Suprapubic skin (tissue), 4 donors: Measurements from ENCODE around the gene NOP14. TPM values are rescaled to one million over a fixed set of nuclear protein-coding genes. Genes with fewer than 3 reads are reported as not detected.
A peak's percentile ranks its signal among the peaks of the same experiment; 100 is the strongest.

Experiments
- DNase-seq, 2 donors: peaks; one replicate each; pipeline ENCODE4 v3.0.0-alpha.2; 2019; ENCODE audit warnings: low spot score in 2 of 2
- H3K27ac ChIP-seq: fragments of 200-600 bp; sonication (generic); one replicate; pipeline ENCODE4 v1.5.1; 2019
- H3K27me3 ChIP-seq: fragments of 200-600 bp; sonication (generic); one replicate; pipeline ENCODE4 v1.5.1; 2019
- H3K36me3 ChIP-seq: fragments of 200-600 bp; sonication (generic); one replicate; pipeline ENCODE4 v1.5.1; 2019
- H3K4me1 ChIP-seq: fragments of 200-600 bp; sonication (generic); one replicate; pipeline ENCODE4 v1.5.1; 2019
- H3K4me3 ChIP-seq: fragments of 200-600 bp; sonication (generic); one replicate; pipeline ENCODE4 v1.5.1; 2019; ENCODE audit warnings: mild to moderate bottlenecking
- H3K9me3 ChIP-seq: fragments of 200-600 bp; sonication (generic); one replicate; pipeline ENCODE4 v1.5.1; 2019
- CTCF ChIP-seq, 2 donors: fragments of 200-600 bp in 1 of 2; fragments of 450-650 bp in 1 of 2; sonication (generic) in 1 of 2; IDR thresholded peaks; one replicate each; pipeline ENCODE4 v1.5.1; 2016 to 2019; ENCODE audit warnings: antibody characterized with exemption in 2 of 2, mild to moderate bottlenecking in 1 of 2, moderate library complexity in 1 of 2
- EP300 ChIP-seq: sonication (generic); formaldehyde crosslinking; IDR thresholded peaks from one replicate; pipeline ENCODE4 v1.6.1; 2017; ENCODE audit warnings: antibody characterized with exemption
- POLR2A ChIP-seq, 2 donors: fragments of 450-650 bp; IDR thresholded peaks; one replicate each; pipeline ENCODE4 v1.6.1; 2017; ENCODE audit warnings: antibody characterized with exemption in 2 of 2, mild to moderate bottlenecking in 2 of 2, moderate library complexity in 2 of 2
- POLR2AphosphoS5 ChIP-seq, 3 donors: sonication (generic); formaldehyde crosslinking; IDR thresholded peaks; one replicate each; pipeline ENCODE4 v1.6.1; 2017; ENCODE audit warnings: antibody characterized with exemption in 3 of 3
- WGBS: methylation state at CpG from one replicate; pipeline ENCODE4 v1.1.5; 2018; 5-methylcytosine and 5-hydroxymethylcytosine counted together
- total RNA-seq, 4 donors: library from RNA; depleted of rRNA; stranded (reverse); fragments of >200 nt; gene quantifications; one replicate each; pipeline ENCODE4 v1.1.0, GENCODE V29; 2016

The NOP14 gene
- total RNA-seq, 4 donors from 2014 or later = 23.4 to 30.8 (median 27.1) TPM

DNA sequence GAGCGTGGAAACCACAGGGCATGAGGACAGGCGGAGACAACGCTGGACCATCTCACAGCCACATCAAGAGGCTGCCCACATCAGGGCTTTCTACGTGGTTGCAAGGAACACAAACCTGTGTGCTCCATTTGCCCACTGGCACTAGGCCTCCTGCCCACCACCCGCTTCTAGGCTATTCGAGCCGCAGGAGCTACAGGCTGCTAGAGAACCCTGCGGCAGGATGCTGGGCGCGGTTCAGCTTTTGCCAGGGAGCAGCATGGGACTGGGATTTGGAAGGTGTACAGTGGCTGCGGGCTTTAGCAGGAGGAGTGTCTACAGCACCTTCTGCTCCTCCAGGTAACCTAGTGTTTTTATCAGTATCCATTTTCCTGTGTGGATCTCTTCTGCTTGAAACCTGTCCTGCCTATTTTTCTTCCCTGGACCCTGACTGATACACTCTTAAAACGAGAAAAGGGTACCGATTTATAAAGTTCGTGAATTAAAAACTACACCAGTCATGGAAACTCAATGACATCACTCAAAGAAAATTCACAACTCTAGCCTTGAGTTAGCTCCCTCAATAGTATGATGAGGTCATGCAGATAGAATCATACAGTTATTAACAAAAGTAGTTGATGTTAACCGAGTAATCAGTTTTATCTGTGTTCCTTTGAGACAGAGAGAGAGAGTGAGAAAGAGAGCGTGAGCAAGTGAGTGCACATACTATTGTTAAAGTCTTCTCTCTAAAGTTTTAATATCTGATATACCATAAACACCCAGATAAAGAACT is 12.8 kb downstream of the NOP14 start:
- Histone ChIP-seq H3K36me3 (peaks cover 100% of the 10 kb centered on the region), H3K4me1 (peaks cover 7% of the 10 kb centered on the region), H3K4me3 (no peak overlapping the region), H3K27ac (no peak overlapping the region), H3K27me3 (no peaks in the 10 kb centered on the region), H3K9me3 (no peaks in the 10 kb centered on the region)
- TF ChIP-seq CTCF (IDR thresholded peaks at IDR 0.05) = no peak
- TF ChIP-seq EP300 = no peak
- no peak for TF ChIP-seq POLR2A (IDR thresholded peaks at IDR 0.05)
- no peak for TF ChIP-seq POLR2AphosphoS5 (IDR thresholded peaks at IDR 0.05)
- WGBS = 89% methylated on average over 16 of the region's 16 CpGs
- DNase-seq = no peak

DNA sequence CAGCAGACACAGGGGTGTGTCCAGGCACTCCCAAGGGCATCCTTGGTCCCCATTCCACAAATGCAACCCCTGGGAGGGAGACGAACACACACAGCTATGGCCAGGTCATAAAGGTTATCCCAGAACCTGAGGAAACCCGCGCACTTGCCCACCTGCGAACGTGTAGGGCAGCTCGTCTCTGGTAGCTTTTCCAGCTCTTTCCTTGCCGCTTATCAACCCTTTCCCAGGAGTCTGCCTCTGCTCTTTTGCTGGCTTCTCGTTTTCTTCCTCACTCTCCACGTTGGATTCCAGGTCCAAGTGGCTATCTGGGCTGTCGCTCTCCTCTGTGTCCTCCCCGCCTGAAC is 13.5 kb downstream of the NOP14 start:
- no peak overlapping the region for H3K4me3 ChIP-seq
- TF ChIP-seq EP300 (no peak), POLR2AphosphoS5 (IDR thresholded peaks at IDR 0.05) (no peak), CTCF (IDR thresholded peaks at IDR 0.05) (no peak), POLR2A (IDR thresholded peaks at IDR 0.05) (no peak)
- no peak for DNase-seq
- no peak overlapping the region for H3K27ac ChIP-seq
- H3K4me1 ChIP-seq = peaks cover 7% of the 10 kb centered on the region
- H3K27me3 ChIP-seq = no peaks in the 10 kb centered on the region
- 93% methylated on average over 10 of the region's 11 CpGs for WGBS
- H3K36me3 ChIP-seq = peaks cover 100% of the 10 kb centered on the region
- H3K9me3 ChIP-seq = no peaks in the 10 kb centered on the region

DNA sequence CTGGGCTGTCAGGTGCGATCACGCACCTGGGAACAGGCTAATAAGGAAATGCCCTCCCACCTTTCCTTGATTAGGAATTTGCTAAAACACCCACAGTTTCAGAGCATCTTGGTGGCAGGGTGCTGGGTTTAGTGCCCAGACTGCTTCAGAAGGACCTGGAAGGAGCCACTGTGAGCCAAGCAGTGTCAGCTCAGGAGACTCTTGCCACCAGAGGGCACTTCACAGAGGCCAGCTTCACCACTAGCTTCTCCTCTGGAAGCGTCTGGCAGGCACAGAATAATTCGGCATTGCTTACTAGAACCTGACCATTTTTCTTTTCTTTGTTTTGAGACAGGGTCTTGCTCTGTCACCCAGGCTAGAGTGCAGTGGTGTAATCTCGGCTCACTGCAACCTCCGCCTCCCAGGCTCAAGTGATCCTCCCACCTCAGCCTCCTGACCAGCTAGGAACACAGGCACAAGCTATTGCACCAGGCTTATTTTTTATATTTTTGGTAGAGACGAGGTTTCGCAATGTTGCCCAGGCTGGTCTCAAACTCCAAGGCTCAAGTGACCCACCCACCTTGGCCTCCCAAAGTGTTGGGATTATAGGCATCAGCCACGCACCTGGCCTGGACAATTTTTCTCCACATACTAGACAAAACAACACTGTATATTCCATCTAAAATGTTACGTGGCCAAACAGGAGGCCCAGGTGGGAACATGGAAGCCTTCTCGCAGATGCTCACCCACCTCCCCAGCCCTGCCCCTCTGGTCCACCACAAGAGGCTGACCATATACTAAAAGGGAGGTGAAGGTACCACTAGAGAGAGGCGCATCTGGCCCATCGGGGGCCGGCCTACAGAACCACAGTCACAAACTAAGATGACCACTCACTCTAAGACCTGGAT is 14.1 kb downstream of the NOP14 start:
- Histone ChIP-seq H3K4me3 (no peak overlapping the region), H3K9me3 (no peaks in the 10 kb centered on the region), H3K27ac (no peak overlapping the region), H3K4me1 (peaks cover 7% of the 10 kb centered on the region), H3K27me3 (no peaks in the 10 kb centered on the region), H3K36me3 (peaks cover 100% of the 10 kb centered on the region)
- TF ChIP-seq CTCF (IDR thresholded peaks at IDR 0.05) (peak in 1 of 2 donors; percentile 46), EP300 (no peak)
- no peak for DNase-seq
- 89% methylated on average over 14 of the region's 14 CpGs for WGBS

DNA sequence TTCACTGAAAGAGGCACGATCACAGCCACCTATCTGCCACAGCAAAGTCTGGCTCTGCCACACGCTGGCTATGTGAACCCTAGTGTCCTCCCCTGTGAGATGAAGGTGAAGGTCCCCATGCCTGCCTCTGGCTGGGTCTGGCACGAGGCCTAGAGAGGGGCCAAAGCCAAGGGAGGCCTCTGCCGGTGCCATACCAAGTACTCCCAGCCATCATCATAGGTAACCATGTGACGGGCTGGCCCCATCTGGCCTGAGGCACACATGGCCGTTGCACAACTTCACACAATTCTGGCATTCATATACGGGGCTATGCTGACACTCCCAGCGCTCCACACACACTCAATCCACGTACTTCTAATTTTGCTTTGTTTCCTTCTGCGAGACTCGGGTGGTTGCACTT is 15.3 kb downstream of the NOP14 start:
- no peak for DNase-seq
- no peaks in the 10 kb centered on the region for H3K27me3 ChIP-seq
- peak overlapping the region; percentile 28 for H3K27ac ChIP-seq
- H3K36me3 ChIP-seq = peaks cover 100% of the 10 kb centered on the region
- no peaks in the 10 kb centered on the region for H3K9me3 ChIP-seq
- peaks cover 9% of the 10 kb centered on the region for H3K4me1 ChIP-seq
- no peak overlapping the region for H3K4me3 ChIP-seq
- 64% methylated on average over 11 of the region's 11 CpGs for WGBS
- TF ChIP-seq CTCF (IDR thresholded peaks at IDR 0.05) = no peak
- TF ChIP-seq POLR2AphosphoS5 (IDR thresholded peaks at IDR 0.05) = peak in 1 of 3 donors; percentile 17
- no peak for TF ChIP-seq EP300
